ENCODE results near the gene AKAP12. TPM values are rescaled to one million over a fixed set of nuclear protein-coding genes. Genes with fewer than 3 reads are reported as not detected.

The AKAP12 gene, protein sequence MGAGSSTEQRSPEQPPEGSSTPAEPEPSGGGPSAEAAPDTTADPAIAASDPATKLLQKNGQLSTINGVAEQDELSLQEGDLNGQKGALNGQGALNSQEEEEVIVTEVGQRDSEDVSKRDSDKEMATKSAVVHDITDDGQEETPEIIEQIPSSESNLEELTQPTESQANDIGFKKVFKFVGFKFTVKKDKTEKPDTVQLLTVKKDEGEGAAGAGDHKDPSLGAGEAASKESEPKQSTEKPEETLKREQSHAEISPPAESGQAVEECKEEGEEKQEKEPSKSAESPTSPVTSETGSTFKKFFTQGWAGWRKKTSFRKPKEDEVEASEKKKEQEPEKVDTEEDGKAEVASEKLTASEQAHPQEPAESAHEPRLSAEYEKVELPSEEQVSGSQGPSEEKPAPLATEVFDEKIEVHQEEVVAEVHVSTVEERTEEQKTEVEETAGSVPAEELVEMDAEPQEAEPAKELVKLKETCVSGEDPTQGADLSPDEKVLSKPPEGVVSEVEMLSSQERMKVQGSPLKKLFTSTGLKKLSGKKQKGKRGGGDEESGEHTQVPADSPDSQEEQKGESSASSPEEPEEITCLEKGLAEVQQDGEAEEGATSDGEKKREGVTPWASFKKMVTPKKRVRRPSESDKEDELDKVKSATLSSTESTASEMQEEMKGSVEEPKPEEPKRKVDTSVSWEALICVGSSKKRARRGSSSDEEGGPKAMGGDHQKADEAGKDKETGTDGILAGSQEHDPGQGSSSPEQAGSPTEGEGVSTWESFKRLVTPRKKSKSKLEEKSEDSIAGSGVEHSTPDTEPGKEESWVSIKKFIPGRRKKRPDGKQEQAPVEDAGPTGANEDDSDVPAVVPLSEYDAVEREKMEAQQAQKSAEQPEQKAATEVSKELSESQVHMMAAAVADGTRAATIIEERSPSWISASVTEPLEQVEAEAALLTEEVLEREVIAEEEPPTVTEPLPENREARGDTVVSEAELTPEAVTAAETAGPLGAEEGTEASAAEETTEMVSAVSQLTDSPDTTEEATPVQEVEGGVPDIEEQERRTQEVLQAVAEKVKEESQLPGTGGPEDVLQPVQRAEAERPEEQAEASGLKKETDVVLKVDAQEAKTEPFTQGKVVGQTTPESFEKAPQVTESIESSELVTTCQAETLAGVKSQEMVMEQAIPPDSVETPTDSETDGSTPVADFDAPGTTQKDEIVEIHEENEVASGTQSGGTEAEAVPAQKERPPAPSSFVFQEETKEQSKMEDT (N-terminal part only)
- total RNA-seq = 3.4 TPM

DNA sequence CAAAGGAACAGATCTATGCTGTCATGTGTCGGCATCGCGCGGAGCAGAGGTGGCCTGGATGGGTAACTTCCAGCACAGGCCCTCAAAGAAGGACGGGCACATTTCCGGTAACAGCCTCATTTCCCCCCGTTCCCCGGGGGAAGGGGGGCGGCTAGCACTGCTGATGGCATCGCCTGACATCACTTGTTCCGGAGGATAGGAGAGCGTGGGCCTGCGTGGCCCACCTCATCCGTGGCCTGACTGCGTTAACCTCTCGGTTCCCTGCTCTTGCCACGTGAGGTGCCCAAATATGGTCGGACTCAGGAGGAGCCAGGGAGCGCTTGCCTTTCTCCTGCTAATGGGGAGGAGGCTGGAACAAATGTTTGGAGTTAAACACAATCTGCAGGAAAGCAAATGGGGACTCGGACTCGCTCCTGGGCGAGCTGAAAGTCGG lies at the start of gene AKAP12:
AKAP12 (plus strand) TSS at position 365 of the 433 bp plus-strand sequence. CDS start 596 bp downstream, outside the sequence.
- DNase-seq (ENCODE audit: low spot score) (no peak), ATAC-seq (peak; percentile 30)

GRCh38 chr6:151191527-151191926 lies 48.2 kb upstream of the AKAP12 start:
- DNase-seq (ENCODE audit: low spot score) (no peak), ATAC-seq (no peak)

DNA sequence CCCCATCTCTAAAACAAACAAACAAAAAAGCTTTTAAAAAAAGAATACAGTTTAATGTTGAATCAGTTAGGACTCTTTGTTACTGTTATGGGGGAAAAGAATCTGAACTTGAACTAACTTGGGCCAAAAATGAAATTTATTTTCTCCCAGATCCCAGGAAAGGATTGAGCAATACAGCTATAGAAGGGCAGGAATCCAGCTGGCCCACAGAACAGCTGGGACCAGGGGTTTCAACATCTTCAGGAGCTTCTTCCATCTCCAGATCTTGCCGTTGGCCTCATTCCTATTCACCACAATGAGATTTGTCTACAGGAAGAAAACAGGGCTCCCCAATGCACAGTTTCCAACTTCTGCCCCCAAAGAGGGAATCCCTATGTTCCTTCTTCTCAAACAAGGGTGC lies 43.2 kb upstream of the AKAP12 start:
- ATAC-seq = no peak
- DNase-seq (ENCODE audit: low spot score) = no peak

DNA sequence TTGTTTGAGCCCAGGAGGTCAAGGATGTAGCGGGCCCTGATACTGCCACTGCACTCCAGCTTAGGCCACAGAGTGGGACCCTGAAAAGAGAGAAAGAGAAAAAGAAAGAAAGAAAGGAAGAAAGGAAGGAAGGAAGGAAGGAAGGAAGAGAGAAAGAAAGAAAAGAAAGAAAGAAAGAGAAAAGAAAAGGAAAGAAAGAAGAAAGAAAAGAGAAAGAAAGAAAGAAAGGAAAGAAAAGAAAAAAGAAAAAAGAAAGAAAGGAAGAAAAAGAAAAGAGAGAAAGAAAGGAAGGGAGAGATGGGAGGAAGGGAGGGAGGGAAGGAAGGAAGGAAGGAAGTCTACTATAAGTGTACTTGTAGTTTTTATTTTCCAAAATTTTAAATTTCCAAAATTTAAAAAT lies 42.2 kb upstream of the AKAP12 start:
- DNase-seq (ENCODE audit: low spot score) = no peak
- ATAC-seq = no peak

DNA sequence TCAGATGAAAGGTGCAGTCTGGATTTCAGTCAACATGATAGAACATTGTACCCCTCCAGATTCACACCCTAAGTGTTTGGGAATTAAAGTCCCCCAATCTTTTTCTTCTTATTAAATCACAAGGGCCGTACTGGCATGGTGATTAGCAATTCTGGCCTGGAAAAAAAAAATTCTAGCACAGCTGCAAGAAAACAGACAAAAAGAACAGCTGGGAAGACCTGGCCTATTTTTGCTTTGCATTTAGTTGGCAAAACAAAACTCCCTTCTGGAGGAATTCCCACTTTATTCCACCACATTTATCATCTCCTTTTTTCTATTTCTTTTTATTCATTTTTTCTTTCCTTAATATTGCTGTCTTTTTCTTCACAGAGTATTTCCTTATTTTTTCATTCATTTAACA lies 39.8 kb upstream of the AKAP12 start:
- no peak for DNase-seq (ENCODE audit: low spot score)
- no peak for ATAC-seq

DNA sequence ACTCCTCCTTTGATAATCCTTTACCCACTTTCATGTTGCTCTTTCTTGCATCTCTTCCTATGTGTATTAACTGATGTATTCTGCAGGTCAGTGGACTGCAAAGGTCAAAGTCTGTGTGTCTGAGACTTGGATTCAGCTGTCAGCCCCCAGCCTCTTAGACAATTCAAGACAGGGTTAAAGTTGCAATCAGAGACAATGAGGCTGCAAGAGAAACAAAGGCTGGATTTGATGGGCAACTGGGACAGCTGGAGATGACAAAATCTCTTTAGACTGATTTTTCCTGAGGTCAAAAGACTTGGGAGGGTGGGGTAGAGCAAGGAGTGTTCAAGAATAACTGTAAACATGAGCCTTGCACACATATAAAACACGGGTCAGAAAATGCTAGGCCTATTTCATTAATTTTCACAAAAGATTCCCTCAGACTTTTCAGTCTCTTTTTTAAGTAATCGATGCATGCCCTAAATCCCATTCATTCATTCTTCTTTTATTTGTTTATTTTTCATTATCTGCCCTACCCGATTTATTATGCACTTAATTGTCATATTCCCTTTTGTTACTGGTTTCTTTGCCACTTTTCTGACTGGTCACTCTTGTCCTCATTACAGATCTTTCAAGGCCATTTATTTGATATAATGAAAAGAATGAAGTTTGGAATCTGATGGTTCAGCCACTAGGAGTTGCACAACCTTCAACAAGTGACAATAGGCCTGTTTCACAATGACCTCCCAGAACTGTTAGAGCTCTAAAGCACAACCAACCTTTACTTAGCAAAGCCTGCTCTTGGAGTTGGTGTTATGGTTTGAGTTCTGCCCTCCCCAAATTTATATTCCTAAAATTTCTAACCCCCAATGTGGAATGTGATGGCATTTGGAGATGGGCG lies 33.8 kb upstream of the AKAP12 start:
- ATAC-seq (no peak), DNase-seq (ENCODE audit: low spot score) (no peak)

GRCh38 chr6:151207674-151208073 lies 32.1 kb upstream of the AKAP12 start:
- DNase-seq (ENCODE audit: low spot score) (no peak), ATAC-seq (no peak)

- DNase-seq (ENCODE audit: low spot score) = no peak
Observed at GRCh38 chr6:151209071-151209831, 30.5 kb upstream of the AKAP12 start.

GRCh38 chr6:151211075-151211474 lies 28.7 kb upstream of the AKAP12 start:
- DNase-seq (ENCODE audit: low spot score) = no peak
- ATAC-seq = no peak

More at GRCh38 chr6:151209071-151209831, 30.5 kb upstream of the AKAP12 start:
- no peak for ATAC-seq

GRCh38 chr6:151213352-151213751 lies 26.4 kb upstream of the AKAP12 start:
- DNase-seq (ENCODE audit: low spot score) (no peak), ATAC-seq (no peak)

GRCh38 chr6:151215999-151216398 lies 23.8 kb upstream of the AKAP12 start:
- no peak for ATAC-seq

GRCh38 chr6:151216804-151217203 lies 23.0 kb upstream of the AKAP12 start:
- no peak for ATAC-seq
- DNase-seq (ENCODE audit: low spot score) = no peak

More at GRCh38 chr6:151215999-151216398, 23.8 kb upstream of the AKAP12 start:
- no peak for DNase-seq (ENCODE audit: low spot score)

DNA sequence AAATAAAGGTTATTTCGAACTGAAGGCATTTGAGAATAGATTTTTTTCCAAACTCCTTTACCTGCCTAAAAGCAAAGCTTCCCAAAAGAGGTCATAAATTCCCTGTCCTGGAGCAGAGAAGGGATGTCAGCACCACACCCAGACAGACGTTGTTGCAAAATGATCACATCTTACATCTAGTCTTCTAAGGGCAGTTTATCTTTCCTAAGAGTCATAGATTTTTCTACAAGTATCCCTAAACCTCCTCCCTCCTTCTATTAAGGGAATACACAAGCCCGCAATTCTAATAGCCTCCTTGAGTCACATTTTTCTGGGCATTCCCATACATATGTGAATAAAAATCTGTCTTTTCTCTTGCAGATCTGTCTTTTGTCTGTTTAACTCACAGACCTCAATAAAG lies 20.6 kb upstream of the AKAP12 start:
- DNase-seq (ENCODE audit: low spot score) = no peak
- no peak for ATAC-seq

DNA sequence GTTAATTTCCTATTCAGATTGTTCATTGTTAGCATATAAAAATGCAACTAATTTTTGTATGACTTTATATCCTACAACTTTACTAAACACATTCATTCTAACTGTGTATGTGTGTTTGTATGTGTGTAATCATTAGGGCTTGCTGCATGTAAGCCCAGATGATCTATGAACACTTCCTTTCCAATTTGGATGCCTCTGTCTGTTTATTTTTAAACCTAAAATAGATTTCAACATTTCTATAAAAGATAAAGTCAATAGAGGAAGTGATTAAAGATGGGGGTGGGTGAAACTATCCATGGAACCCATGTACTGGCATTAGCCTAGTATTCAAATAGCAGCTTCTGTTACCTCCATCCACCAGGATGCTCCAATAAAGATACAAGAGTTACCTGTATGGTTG lies 15.7 kb upstream of the AKAP12 start:
- DNase-seq (ENCODE audit: low spot score) (no peak), ATAC-seq (no peak)

- ATAC-seq (no peak), DNase-seq (ENCODE audit: low spot score) (no peak)
Observed at GRCh38 chr6:151225919-151226318, 13.8 kb upstream of the AKAP12 start.

GRCh38 chr6:151228788-151229400 lies 10.9 kb upstream of the AKAP12 start:
- ATAC-seq = no peak

DNA sequence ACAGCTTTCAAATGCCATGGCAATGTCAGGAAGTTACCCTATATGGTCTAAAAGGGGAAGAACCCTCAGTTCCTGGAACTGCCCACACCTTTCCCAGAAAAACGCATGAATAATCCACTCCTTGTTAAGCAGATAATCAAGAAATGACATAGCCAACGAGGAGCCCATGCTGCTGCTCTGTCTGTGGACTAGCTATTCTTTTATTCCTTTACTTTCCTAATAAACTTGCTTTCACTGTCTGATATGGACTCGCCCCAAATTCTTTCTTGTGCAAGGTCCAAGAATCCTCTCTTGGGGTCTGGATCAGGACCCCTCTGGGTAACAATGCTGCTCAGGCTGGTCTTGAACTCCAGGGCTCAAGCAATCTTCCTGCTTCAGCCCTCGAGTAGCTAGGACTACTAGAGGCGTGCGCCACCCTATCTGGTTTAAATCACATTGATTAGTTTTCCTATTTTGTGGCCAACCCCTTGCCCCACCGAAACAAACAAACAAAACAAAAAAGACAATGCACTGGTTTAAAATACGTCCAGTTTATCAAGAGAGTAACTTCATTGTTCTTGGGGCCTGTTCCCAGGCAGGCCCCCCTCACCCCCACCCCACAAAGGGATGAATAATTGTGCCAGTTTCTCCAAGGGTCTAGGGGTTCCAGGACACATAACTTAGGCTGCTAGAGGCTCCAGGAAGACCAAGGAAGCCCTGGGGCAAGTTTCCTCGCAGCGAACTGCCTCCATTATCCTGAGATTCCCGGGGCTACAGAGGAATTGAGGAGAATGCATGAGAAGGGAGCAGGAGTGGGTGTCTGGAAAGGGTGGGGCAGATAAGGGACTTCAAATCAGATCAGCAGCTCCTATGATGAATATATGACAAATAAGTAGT lies 10.1 kb upstream of the AKAP12 start:
- no peak for ATAC-seq
- no peak for DNase-seq (ENCODE audit: low spot score)

More at GRCh38 chr6:151228788-151229400, 10.9 kb upstream of the AKAP12 start:
- DNase-seq (ENCODE audit: low spot score) = no peak

DNA sequence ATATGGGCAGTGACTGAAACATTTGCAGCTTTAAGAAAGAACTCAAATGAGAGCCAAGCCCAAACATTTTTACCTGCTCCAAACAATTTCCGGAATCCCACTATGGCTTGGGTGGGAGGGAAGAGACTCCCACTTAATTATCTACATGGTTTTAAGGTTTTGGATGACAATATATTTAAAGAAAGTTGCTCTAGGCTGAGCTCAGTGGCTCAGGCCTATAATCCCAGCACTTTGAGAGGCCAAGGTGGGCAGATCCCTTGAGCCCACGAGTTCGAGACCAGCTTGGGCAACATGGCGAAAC lies 9.5 kb upstream of the AKAP12 start:
- no peak for DNase-seq (ENCODE audit: low spot score)
- no peak for ATAC-seq
